Neural progenitor cell (in vitro differentiated cells): ENCODE results near the gene EFCAB8.

Experiments
- EZH2 ChIP-seq: fragments of 200-600 bp; sonication (generic); IDR thresholded peaks from 2 replicates; pipeline ENCODE4 v1.6.1; 2017; ENCODE audit warnings: antibody characterized with exemption, mild to moderate bottlenecking, moderate library complexity
- EZH2phosphoT487 ChIP-seq: fragments of 200-600 bp; sonication (generic); IDR thresholded peaks from 2 replicates; pipeline ENCODE4 v1.6.1; 2017; ENCODE audit warnings: antibody characterized with exemption
- TF ChIP-seq, protein P1 (sequence below): fragments of 200-600 bp; sonication (generic); IDR thresholded peaks from 2 replicates; pipeline ENCODE4 v1.5.1; 2017; ENCODE audit warnings: antibody characterized with exemption, mild to moderate bottlenecking

DNA sequence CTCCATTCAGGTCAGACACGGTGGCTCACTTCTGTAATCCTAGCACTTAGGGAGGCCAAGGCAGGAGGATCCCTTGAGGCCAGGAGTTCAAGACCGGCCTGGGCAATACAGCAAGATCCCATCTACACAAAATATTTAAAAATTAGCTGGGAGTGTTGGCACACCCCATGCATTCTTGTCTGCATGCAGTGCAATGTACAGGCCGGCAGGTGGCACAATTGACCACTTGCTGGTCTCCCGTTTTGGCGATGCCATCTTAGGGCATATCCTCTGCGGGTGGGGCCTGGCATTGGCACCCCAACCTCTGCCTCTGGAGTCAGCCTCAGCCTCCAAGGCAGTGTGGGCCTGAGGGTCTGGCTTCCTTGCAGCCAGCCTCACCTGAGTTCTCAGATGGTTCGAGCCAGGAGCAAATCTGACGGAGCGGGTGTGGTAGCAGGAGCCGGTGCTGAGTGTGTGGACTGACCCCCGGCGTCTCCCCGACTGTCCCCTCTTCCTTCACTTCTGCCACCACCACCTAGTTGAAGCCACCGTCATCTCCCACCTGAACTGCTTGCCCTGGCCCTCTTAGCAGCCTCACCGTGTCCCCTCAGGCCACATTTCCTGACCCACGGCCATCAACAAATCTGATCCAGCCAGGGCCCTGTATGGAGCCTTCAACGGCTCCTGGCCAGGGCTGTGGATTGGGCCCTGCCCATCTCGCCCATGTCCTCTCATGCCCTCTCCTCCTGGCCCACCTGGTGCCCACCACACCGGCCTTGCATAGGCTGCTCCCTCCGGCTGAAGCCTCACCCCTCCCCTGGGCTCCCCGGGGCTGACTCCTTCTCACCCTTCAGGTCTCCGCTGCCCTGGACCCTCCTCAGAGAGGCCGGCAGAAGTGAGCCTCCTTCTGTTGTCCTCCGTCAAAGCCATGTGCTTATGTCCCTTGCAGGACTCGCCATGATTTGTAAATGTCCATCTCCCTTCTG, 44.0 kb downstream of the EFCAB8 start:
- TF ChIP-seq, protein P1, sequence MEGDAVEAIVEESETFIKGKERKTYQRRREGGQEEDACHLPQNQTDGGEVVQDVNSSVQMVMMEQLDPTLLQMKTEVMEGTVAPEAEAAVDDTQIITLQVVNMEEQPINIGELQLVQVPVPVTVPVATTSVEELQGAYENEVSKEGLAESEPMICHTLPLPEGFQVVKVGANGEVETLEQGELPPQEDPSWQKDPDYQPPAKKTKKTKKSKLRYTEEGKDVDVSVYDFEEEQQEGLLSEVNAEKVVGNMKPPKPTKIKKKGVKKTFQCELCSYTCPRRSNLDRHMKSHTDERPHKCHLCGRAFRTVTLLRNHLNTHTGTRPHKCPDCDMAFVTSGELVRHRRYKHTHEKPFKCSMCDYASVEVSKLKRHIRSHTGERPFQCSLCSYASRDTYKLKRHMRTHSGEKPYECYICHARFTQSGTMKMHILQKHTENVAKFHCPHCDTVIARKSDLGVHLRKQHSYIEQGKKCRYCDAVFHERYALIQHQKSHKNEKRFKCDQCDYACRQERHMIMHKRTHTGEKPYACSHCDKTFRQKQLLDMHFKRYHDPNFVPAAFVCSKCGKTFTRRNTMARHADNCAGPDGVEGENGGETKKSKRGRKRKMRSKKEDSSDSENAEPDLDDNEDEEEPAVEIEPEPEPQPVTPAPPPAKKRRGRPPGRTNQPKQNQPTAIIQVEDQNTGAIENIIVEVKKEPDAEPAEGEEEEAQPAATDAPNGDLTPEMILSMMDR = peak; percentile 98
- TF ChIP-seq EZH2 = no peak
- no peak for TF ChIP-seq EZH2phosphoT487
